SJCRH30 (cell line): ENCODE data around the gene ELMO1. TPM values are rescaled to one million over a fixed set of nuclear protein-coding genes. Genes with fewer than 3 reads are reported as not detected.

Experiments
- DNase-seq, 2 experiments: peaks; one replicate each; pipeline ENCODE4 v3.0.0-alpha.2; 2015 to 2020
- H3K27ac ChIP-seq: fragments of 250-450 bp; sonication (Bioruptor Pico); 2 replicates; pipeline ENCODE4 v1.5.1; 2020; ENCODE audit warnings: mild to moderate bottlenecking, moderate library complexity
- H3K27me3 ChIP-seq: fragments of 250-450 bp; sonication (Bioruptor Pico); 2 replicates; pipeline ENCODE4 v1.5.1; 2020; ENCODE audit warnings: mild to moderate bottlenecking, moderate library complexity
- H3K36me3 ChIP-seq: fragments of 250-450 bp; sonication (Bioruptor Pico); 2 replicates; pipeline ENCODE4 v1.5.1; 2020; ENCODE audit warnings: mild to moderate bottlenecking, moderate library complexity
- H3K4me1 ChIP-seq: fragments of 250-450 bp; sonication (Bioruptor Pico); 2 replicates; pipeline ENCODE4 v1.5.1; 2020; ENCODE audit warnings: mild to moderate bottlenecking, moderate library complexity
- H3K4me3 ChIP-seq: fragments of 250-450 bp; sonication (Bioruptor Pico); 2 replicates; pipeline ENCODE4 v1.5.1; 2020; ENCODE audit warnings: mild to moderate bottlenecking, moderate library complexity
- H3K9me3 ChIP-seq: fragments of 250-450 bp; sonication (Bioruptor Pico); replicated peaks from 2 replicates; pipeline ENCODE4 v1.5.1; 2020; ENCODE audit warnings: mild to moderate bottlenecking, moderate library complexity
- total RNA-seq: library from RNA; depleted of rRNA; stranded (reverse); fragments of >200 nt; shearing (Covaris generic); gene quantifications from 2 replicates; pipeline ENCODE4 v1.2.3, GENCODE V29; 2014

ELMO1 gene
- total RNA-seq, 1 experiment from 2014 or later = 67.2 TPM

- Histone ChIP-seq H3K27ac (no peak overlapping the region), H3K4me3 (no peak overlapping the region), H3K27me3 (no peaks in the 10 kb centered on the region), H3K36me3 (peaks cover 11% of the 10 kb centered on the region; the same call in 1 of the 2 replicates), H3K9me3 (peaks cover 8% of the 10 kb centered on the region), H3K4me1 (no peaks in the 10 kb centered on the region)
- no peak for DNase-seq
Measured at GRCh38 chr7:37128327-37129034, 320.2 kb downstream of the ELMO1 start.

DNA sequence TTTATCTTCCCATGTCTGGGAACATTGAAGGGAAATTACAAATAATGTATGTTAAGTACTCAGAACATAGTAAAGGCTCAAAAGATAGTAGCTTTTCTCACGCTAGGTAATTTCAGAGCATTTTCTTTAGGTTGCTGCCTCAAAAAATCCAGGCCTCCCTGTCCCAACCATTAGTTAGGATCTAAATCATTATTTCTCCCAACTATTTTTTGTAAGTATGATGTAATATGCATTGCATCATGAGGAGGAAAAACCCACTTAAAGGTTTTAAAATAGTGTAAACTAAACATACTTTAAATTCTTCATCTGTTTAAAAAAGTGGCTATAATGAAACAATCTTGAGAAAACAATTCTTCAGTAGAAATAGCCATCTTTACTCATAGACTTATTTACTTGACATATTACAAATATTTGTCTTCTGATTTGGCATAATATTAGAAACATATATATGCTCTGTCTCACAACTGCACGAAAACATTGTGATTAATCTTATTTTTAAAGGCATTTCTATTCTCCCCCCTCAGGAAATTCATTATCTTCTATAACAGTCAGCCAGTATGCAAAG lies 329.3 kb downstream of the ELMO1 start:
- no peak overlapping the region for H3K27ac ChIP-seq
- H3K9me3 ChIP-seq = no peaks in the 10 kb centered on the region; the same call in none of the 2 replicates
- no peaks in the 10 kb centered on the region for H3K27me3 ChIP-seq
- H3K4me1 ChIP-seq = no peaks in the 10 kb centered on the region
- no peak for DNase-seq
- H3K36me3 ChIP-seq = no peaks in the 10 kb centered on the region
- H3K4me3 ChIP-seq = no peak overlapping the region

DNA sequence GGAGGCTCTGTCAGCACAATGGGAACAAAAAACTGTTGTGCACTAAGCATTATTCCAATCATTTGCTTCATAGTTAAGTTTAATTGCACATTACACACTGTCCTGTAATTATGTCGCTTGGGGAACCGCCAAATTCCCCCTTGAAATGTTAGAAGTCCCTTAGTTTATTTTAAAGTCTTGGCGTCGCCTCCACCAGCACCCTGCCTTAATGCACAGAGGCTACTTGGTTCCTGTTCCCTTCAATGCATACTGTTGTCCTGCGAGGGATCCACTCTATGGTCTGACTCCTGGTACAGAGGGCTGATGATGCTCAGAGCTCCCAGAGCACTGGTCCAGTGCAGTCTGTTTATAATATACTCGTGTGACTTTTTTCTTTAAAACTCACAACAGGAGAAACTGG lies 330.7 kb downstream of the ELMO1 start:
- Histone ChIP-seq H3K27me3 (no peaks in the 10 kb centered on the region), H3K9me3 (no peaks in the 10 kb centered on the region; the same call in none of the 2 replicates), H3K27ac (no peak overlapping the region), H3K4me3 (no peak overlapping the region), H3K36me3 (no peaks in the 10 kb centered on the region), H3K4me1 (no peaks in the 10 kb centered on the region)
- no peak for DNase-seq

GRCh38 chr7:37117292-37117691 lies 331.4 kb downstream of the ELMO1 start:
- no peak for DNase-seq

GRCh38 chr7:37116093-37116701 lies 332.5 kb downstream of the ELMO1 start:
- Histone ChIP-seq H3K27me3 (no peaks in the 10 kb centered on the region), H3K9me3 (no peaks in the 10 kb centered on the region; the same call in 1 of the 2 replicates), H3K4me3 (no peak overlapping the region), H3K27ac (no peak overlapping the region), H3K36me3 (peaks cover 3% of the 10 kb centered on the region; the same call in 1 of the 2 replicates), H3K4me1 (peaks cover 6% of the 10 kb centered on the region)
- DNase-seq = no peak

More at GRCh38 chr7:37117292-37117691, 331.4 kb downstream of the ELMO1 start:
- Histone ChIP-seq H3K4me3 (no peak overlapping the region), H3K27me3 (no peaks in the 10 kb centered on the region), H3K36me3 (no peaks in the 10 kb centered on the region), H3K4me1 (no peaks in the 10 kb centered on the region; the same call in 1 of the 2 replicates), H3K9me3 (no peaks in the 10 kb centered on the region; the same call in 1 of the 2 replicates), H3K27ac (no peak overlapping the region)

- H3K4me1 ChIP-seq = peaks cover 29% of the 10 kb centered on the region
- peaks cover 3% of the 10 kb centered on the region; the same call in 1 of the 2 replicates for H3K36me3 ChIP-seq
- H3K27ac ChIP-seq = no peak overlapping the region
- no peak for DNase-seq
- no peaks in the 10 kb centered on the region for H3K27me3 ChIP-seq
- no peaks in the 10 kb centered on the region for H3K9me3 ChIP-seq
- H3K4me3 ChIP-seq = no peak overlapping the region
Measured at GRCh38 chr7:37113661-37114355, 334.9 kb downstream of the ELMO1 start.

- no peaks in the 10 kb centered on the region for H3K9me3 ChIP-seq
- H3K27me3 ChIP-seq = no peaks in the 10 kb centered on the region
- DNase-seq = peak in 1 of 2 experiments; percentile 48
- peaks cover 3% of the 10 kb centered on the region; the same call in 1 of the 2 replicates for H3K36me3 ChIP-seq
- peaks cover 32% of the 10 kb centered on the region for H3K4me1 ChIP-seq
- H3K27ac ChIP-seq = no peak overlapping the region
- no peak overlapping the region for H3K4me3 ChIP-seq
Measured at GRCh38 chr7:37112876-37113275, 335.8 kb downstream of the ELMO1 start.

DNA sequence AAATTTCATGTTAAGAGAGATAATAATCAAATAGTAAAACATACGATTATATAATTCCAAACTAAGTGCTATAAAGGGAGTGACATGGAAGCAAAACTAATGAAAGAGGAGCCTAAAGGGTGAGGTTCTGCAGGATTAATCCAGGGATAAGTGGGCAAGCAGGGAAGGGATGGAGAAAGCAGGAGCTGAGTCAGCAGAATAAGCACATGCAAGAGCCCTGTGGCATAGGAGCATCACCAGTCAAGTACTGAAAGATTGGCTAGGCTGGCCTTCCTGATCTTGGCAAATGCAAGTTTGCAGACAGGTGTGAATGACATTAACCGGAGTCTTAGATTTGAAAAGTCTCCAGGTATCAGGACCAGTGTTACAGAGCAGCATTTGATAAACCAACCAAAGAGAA lies 336.4 kb downstream of the ELMO1 start:
- Histone ChIP-seq H3K27me3 (no peaks in the 10 kb centered on the region), H3K9me3 (no peaks in the 10 kb centered on the region), H3K27ac (no peak overlapping the region), H3K4me1 (peaks cover 32% of the 10 kb centered on the region), H3K36me3 (peaks cover 3% of the 10 kb centered on the region; the same call in 1 of the 2 replicates), H3K4me3 (no peak overlapping the region)
- DNase-seq = no peak

DNA sequence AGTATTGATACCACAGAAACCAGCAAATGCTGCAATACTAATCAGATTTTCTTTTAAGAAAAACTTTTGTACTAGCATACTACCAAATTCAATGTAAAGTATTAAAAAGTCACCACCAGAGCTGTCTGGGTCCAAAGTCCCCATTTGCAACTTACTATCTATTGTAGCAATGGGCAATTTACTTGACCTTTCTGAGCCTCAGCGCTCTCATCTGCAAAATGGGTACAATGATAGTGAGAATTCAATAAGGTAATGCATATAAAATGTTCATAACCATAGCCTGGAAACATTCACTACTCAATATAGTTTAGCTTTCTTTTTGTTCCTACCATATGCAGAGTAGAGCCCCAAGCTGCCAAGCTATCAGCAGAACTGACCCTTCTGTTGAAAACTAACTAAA lies 337.2 kb downstream of the ELMO1 start:
- DNase-seq = no peak
- peaks cover 3% of the 10 kb centered on the region; the same call in 1 of the 2 replicates for H3K36me3 ChIP-seq

DNA sequence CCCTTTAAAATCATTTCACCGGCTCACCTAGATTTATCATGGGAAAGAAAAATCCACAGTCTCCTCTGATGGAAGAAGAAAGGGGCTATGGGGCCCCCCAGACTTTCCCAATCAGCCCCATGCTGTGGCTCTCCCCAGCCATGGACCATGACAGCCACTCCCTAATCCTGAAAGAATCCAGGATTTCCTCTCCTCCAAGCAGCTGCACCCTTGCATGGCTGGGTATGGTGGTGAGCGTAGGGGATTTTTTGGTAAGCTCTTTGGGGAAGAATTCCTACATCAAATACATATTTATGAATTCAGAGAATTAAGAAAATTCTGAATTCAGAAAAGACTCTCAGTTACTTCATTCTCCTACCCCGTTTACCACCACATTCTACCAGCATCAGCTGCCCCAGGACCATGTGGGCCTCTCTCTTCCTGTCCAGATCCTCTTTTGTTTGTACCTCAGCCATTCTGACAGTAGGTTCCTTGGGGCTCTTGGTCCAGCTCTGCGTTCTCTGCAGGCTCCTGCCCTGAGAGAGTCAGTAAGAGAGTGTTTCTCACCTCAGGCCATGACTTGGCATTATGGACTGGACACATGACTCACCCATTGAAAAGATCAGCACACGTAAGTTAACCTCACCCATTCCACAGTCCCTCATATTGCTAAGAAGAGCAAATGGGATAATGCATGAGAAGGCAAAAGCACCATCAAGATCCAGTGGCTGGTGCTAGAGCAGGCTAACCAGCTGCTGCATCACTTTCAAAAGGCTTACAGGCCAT lies 337.8 kb downstream of the ELMO1 start:
- H3K4me3 ChIP-seq = no peak overlapping the region
- H3K9me3 ChIP-seq = no peaks in the 10 kb centered on the region
- peak; percentile 65 to 77 for DNase-seq
- H3K36me3 ChIP-seq = peaks cover 3% of the 10 kb centered on the region; the same call in 1 of the 2 replicates
- H3K27me3 ChIP-seq = no peaks in the 10 kb centered on the region
- peaks cover 32% of the 10 kb centered on the region for H3K4me1 ChIP-seq
- peak overlapping the region; percentile 75 for H3K27ac ChIP-seq

More for the DNA sequence above, 337.2 kb downstream of the ELMO1 start:
- Histone ChIP-seq H3K4me3 (no peak overlapping the region), H3K9me3 (no peaks in the 10 kb centered on the region), H3K27me3 (no peaks in the 10 kb centered on the region), H3K27ac (peak overlapping the region; percentile 75), H3K4me1 (peaks cover 32% of the 10 kb centered on the region)

GRCh38 chr7:37109843-37110242 lies 338.8 kb downstream of the ELMO1 start:
- H3K27ac ChIP-seq = peak overlapping the region; percentile 75
- no peaks in the 10 kb centered on the region for H3K27me3 ChIP-seq
- H3K36me3 ChIP-seq = peaks cover 3% of the 10 kb centered on the region; the same call in 1 of the 2 replicates
- H3K9me3 ChIP-seq = no peaks in the 10 kb centered on the region
- no peak overlapping the region for H3K4me3 ChIP-seq
- H3K4me1 ChIP-seq = peaks cover 32% of the 10 kb centered on the region
- DNase-seq = peak; percentile 49 to 60

- H3K4me1 ChIP-seq = peaks cover 32% of the 10 kb centered on the region
- no peaks in the 10 kb centered on the region for H3K9me3 ChIP-seq
- peaks cover 3% of the 10 kb centered on the region; the same call in 1 of the 2 replicates for H3K36me3 ChIP-seq
- no peaks in the 10 kb centered on the region for H3K27me3 ChIP-seq
- peak overlapping the region; percentile 75; the same call in 1 of the 2 replicates for H3K27ac ChIP-seq
- no peak overlapping the region for H3K4me3 ChIP-seq
- peak; percentile 28 to 30 for DNase-seq
Measured at GRCh38 chr7:37109016-37109683, 339.5 kb downstream of the ELMO1 start.

- no peak for DNase-seq
- H3K36me3 ChIP-seq = peaks cover 3% of the 10 kb centered on the region; the same call in 1 of the 2 replicates
- H3K9me3 ChIP-seq = no peaks in the 10 kb centered on the region
- H3K4me3 ChIP-seq = no peak overlapping the region
- peaks cover 32% of the 10 kb centered on the region for H3K4me1 ChIP-seq
- no peaks in the 10 kb centered on the region for H3K27me3 ChIP-seq
- H3K27ac ChIP-seq = no peak overlapping the region; the same call in 1 of the 2 replicates
Measured at GRCh38 chr7:37108615-37109014, 340.0 kb downstream of the ELMO1 start.
